ENCODE measurements around the gene ZNF594.
"Not testable (repeated sequence)": the region's sequence is repeated elsewhere in the genome, so short reads cannot be mapped to it uniquely, and the experiment has no call there.

ZNF594 gene

GRCh38 chr17:5191541-5192417 lies at the start of gene ZNF594:
ZNF594 (minus strand) TSS chr17:5191868; CDS start chr17:5184256, 7,612 bp downstream.
- DNase-seq: peak; percentile 97 to 98

- not testable (repeated sequence) for DNase-seq
Measured at GRCh38 chr17:5239769-5240168, 48.1 kb upstream of the ZNF594 start.

- no peak for DNase-seq
Measured at GRCh38 chr17:5238333-5238732, 46.7 kb upstream of the ZNF594 start.

GRCh38 chr17:5237541-5238016 lies 45.9 kb upstream of the ZNF594 start:
- peak; percentile 63 to 70 for DNase-seq

- DNase-seq: no peak
Measured at GRCh38 chr17:5236938-5237540, 45.4 kb upstream of the ZNF594 start.

GRCh38 chr17:5234645-5235576 lies 43.2 kb upstream of the ZNF594 start, which contains the start of gene SCIMP:
SCIMP (minus strand) TSS chr17:5234860; CDS start chr17:5234755, 105 bp downstream.
- no peak for DNase-seq

GRCh38 chr17:5233492-5233891 lies 41.8 kb upstream of the ZNF594 start:
- not testable (repeated sequence) for DNase-seq

- DNase-seq: peak in 1 of 2 experiments; percentile 28
Measured at GRCh38 chr17:5226940-5227878, 35.5 kb upstream of the ZNF594 start.

- no peak for DNase-seq
Measured at GRCh38 chr17:5225668-5226457, 34.2 kb upstream of the ZNF594 start.

- DNase-seq: not testable (repeated sequence)
Measured at GRCh38 chr17:5221912-5222311, 30.2 kb upstream of the ZNF594 start.

GRCh38 chr17:5220074-5220473 lies 28.4 kb upstream of the ZNF594 start:
- DNase-seq: no peak

- no peak for DNase-seq
Measured at GRCh38 chr17:5219536-5219935, 27.9 kb upstream of the ZNF594 start.

GRCh38 chr17:5217562-5217961 lies 25.9 kb upstream of the ZNF594 start:
- not testable (repeated sequence) for DNase-seq

- no peak for DNase-seq
Measured at GRCh38 chr17:5211458-5211857, 19.8 kb upstream of the ZNF594 start.

GRCh38 chr17:5210614-5211252 lies 19.1 kb upstream of the ZNF594 start:
- no peak for DNase-seq

- DNase-seq: no peak
Measured at GRCh38 chr17:5210091-5210490, 18.4 kb upstream of the ZNF594 start.

- DNase-seq: no peak
Measured at GRCh38 chr17:5209396-5209795, 17.7 kb upstream of the ZNF594 start.

- no peak for DNase-seq
Measured at GRCh38 chr17:5203908-5204294, 12.2 kb upstream of the ZNF594 start.

- DNase-seq: no peak
Measured at GRCh38 chr17:5203178-5203907, 11.7 kb upstream of the ZNF594 start.

GRCh38 chr17:5201011-5201410 lies 9.3 kb upstream of the ZNF594 start:
- DNase-seq: no peak
